Endothelial cell of umbilical vein (primary cell): Measurements from ENCODE around the gene MGAT4A.

Source experiments
- CTCF ChIP-seq, 2 donors: IDR thresholded peaks; 1 replicate in 1 of 2; 2 replicates in 1 of 2; pipeline ENCODE4 v1.5.1; 2011; ENCODE audit warnings: low read length in 2 of 2, mild to moderate bottlenecking in 2 of 2, moderate library complexity in 2 of 2, control low read depth in 1 of 2, inconsistent platforms in 1 of 2, low read depth in 1 of 2; ENCODE audit not compliant: insufficient read depth in 1 of 2; ENCODE audit errors: extremely low read depth in 1 of 2
- JUN ChIP-seq: IDR thresholded peaks from 2 replicates; pipeline ENCODE4 v1.6.1; 2011; ENCODE audit warnings: borderline replicate concordance, low read depth; ENCODE audit not compliant: insufficient read length, insufficient read depth
- POLR2A ChIP-seq: IDR thresholded peaks from 2 replicates; pipeline ENCODE4 v1.6.1; 2012; ENCODE audit warnings: low read depth, mild to moderate bottlenecking, control low read depth, low read length

- TF ChIP-seq CTCF (IDR thresholded peaks at IDR 0.05; ENCODE audit: extremely low read depth in 1 of 2, insufficient read depth in 1 of 2, low read depth in 1 of 2, low read length in 2 of 2) (no peak), JUN (no peak), POLR2A (no peak)
Observed at GRCh38 chr2:98715812-98716451, 15.0 kb downstream of the MGAT4A start.
